Lung (tissue), 12 donors: Measurements from ENCODE around the gene DNMT3A. TPM values are rescaled to one million over a fixed set of nuclear protein-coding genes. Genes with fewer than 3 reads are reported as not detected.

Experiments used
- ATAC-seq: fragments of 200-7000 bp; cut with Tn5 transposase; one replicate; pipeline ENCODE4 v1.9.1; 2020; ENCODE audit warnings: moderate number of reproducible peaks; ENCODE audit not compliant: insufficient read depth, low FRiP score
- DNase-seq, 3 donors: peaks; one replicate each; pipeline ENCODE4 v3.0.0-alpha.2; 2013 to 2017
- H3K27ac ChIP-seq, 2 donors: one replicate each; pipeline ENCODE4 v1.5.1; 2013; ENCODE audit warnings: mild to moderate bottlenecking in 2 of 2, moderate library complexity in 2 of 2, control low read depth in 1 of 2, inconsistent platforms in 1 of 2, low read depth in 1 of 2, low read length in 1 of 2
- H3K27me3 ChIP-seq, 3 donors: one replicate each; pipeline ENCODE4 v1.5.1; 2013; ENCODE audit warnings: low read length in 2 of 3; ENCODE audit not compliant: control insufficient read depth in 3 of 3, insufficient read depth in 3 of 3
- H3K36me3 ChIP-seq, 4 donors: one replicate each; pipeline ENCODE4 v1.5.1; 2013; ENCODE audit warnings: low read length in 4 of 4, mild to moderate bottlenecking in 1 of 4, moderate library complexity in 1 of 4; ENCODE audit not compliant: control insufficient read depth in 4 of 4, insufficient read depth in 4 of 4
- H3K4me1 ChIP-seq, 5 donors: one replicate each; pipeline ENCODE4 v1.5.1; 2013; ENCODE audit warnings: low read length in 5 of 5, mild to moderate bottlenecking in 2 of 5, moderate library complexity in 1 of 5; ENCODE audit not compliant: control insufficient read depth in 5 of 5, insufficient read depth in 5 of 5
- H3K4me3 ChIP-seq: one replicate; pipeline ENCODE4 v1.5.1; 2013; ENCODE audit warnings: mild to moderate bottlenecking, control low read depth, moderate library complexity
- H3K9ac ChIP-seq, 2 donors: one replicate each; pipeline ENCODE4 v1.5.1; 2013; ENCODE audit warnings: low read length in 2 of 2, control low read depth in 1 of 2; ENCODE audit not compliant: insufficient read depth in 1 of 2
- H3K9me3 ChIP-seq, 4 donors: one replicate each; pipeline ENCODE4 v1.5.1; 2013; ENCODE audit warnings: low read length in 3 of 4, mild to moderate bottlenecking in 1 of 4, moderate library complexity in 1 of 4; ENCODE audit not compliant: control insufficient read depth in 4 of 4, insufficient read depth in 3 of 4
- CTCF ChIP-seq: IDR thresholded peaks from 2 replicates; pipeline ENCODE4 v1.5.1; 2012; ENCODE audit warnings: mild to moderate bottlenecking; ENCODE audit errors: control extremely low read depth, extremely low read depth
- WGBS, 2 donors: extraction: QIAGEN DNeasy Blood & Tissue Kit; methylation state at CpG; one replicate each; pipeline ENCODE4 v1.1.7; 2013; 5-methylcytosine and 5-hydroxymethylcytosine counted together
- polyA plus RNA-seq, 2 donors: library from polyadenylated mRNA; stranded (reverse); fragments of 200-250 nt; gene quantifications; one replicate each; pipeline ENCODE4 v1.2.1, GENCODE V29; 2013
- total RNA-seq, 2 donors: library from RNA; depleted of rRNA in 1 of 2; stranded (reverse); fragments of >200 nt in 1 of 2; gene quantifications; one replicate each; pipeline ENCODE4 v1.2.1, GENCODE V29; 2014 to 2021
- donor health status: control.
- donor health status: control.
- donor health status: Bipolar disorder and iron deficiency.
- donor health status: healthy.
- donor health status: DM: yes; HTN: yes; CAD: no.

Gene DNMT3A
- total and polyA plus RNA-seq, 4 donors: 9.2 to 61.0 (median 26.9) TPM

- Histone ChIP-seq H3K4me3 (peak overlapping the region; percentile 66), H3K4me1 (peaks cover 0 to 23% (median 15%) of the 10 kb centered on the region in 5 donors), H3K27ac (peak overlapping the region; percentile 66 to 88), H3K9ac (no peak overlapping the region), H3K9me3 (no peaks in the 10 kb centered on the region), H3K36me3 (peaks cover 0 to 3% (median 0%) of the 10 kb centered on the region in 4 donors), H3K27me3 (no peaks in the 10 kb centered on the region)
- DNase-seq (peak; percentile 83 to 91 (median 90)), ATAC-seq (peak; percentile 83)
- peak; percentile 90 for TF ChIP-seq CTCF
- 18 to 24% methylated on average over 38 to 45 of the region's 45 CpGs for WGBS, 2 donors
Measured at GRCh38 chr2:25342372-25343186, 854 bp upstream of the DNMT3A start.

DNA sequence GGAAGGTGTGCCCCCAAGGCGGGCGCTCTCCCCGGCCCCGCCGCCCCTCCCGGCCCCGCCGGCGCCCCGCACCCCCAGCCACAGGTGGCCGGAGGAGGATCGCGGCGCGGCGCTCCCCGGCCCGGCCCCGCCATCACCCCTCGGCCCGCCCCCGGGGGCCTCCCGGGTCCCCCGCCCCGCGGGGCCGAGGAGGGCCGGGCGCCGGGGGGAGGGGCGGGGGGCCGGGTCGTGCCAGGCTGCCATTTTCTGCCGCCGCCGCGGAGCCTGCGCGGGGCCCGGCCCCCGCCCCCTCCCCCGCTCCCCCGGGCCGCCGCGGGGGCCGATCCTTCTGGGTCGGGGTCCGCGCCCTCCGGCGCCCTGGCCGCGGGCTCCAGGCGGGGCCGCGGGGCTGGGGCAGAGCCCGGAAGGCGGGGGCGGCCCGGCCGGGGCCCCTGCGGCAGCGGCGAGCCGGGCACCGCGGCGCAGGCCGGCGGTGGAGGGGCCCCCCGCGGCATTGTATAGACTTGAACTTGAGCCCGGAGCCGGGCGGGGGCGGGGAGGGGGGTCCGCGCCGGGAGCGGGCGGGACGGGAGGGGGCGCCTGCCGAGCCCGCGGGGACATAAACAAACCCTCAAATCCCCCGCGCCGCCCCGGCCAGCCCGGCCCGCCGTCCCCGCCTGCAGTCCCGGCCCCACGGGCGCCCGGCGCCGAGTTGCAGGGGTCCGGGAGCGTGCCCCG lies 556 bp downstream of the DNMT3A start:
- Histone ChIP-seq H3K9ac (no peak overlapping the region), H3K4me1 (peaks cover 0 to 25% (median 19%) of the 10 kb centered on the region in 5 donors), H3K9me3 (no peaks in the 10 kb centered on the region), H3K4me3 (peak overlapping the region; percentile 66), H3K36me3 (peaks cover 0 to 3% (median 0%) of the 10 kb centered on the region in 4 donors), H3K27ac (peak overlapping the region in 1 of 2 donors; percentile 76), H3K27me3 (no peaks in the 10 kb centered on the region)
- ATAC-seq (no peak), DNase-seq (peak; percentile 51 to 68 (median 67))
- 1% methylated on average over 30 to 104 of the region's 104 CpGs for WGBS, 2 donors
- TF ChIP-seq CTCF: no peak

DNA sequence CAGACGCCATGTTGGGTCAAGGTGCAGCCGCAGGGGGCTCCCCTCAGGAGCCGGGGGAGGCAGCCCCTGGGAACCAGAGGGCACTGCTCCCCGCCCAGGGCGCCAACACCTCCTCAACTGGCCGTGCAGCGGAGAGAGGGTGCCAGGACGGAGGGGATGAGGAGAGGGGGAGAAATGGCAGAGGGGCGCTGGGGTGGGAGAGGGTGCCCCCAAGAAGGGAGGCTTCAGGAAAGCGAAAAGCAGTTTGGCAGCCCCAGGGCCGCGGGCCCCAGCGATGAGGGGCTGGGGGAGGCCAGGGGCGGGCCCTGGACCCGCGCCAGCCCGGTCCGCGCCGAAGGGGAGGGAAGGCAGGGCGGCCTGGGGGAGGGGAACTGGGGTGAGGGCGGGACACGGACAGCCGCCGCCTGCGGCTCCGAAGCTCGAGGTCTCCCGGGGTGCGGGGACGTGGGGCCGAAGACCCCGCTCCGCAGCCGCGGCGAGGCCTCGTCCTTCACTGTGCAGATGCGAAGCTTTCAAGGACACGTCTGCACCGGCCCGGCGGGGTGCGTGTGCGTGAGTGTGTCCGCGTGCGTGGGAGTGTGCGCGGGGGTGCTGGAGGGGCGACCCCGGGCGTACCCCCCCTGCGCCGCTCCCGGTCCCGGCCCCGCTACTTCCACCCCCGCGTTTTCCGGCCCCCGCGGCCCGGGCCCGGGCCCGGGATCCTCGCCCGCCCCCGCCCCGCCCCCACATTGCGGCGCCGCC lies 1.4 kb downstream of the DNMT3A start:
- peak overlapping the region; percentile 49 for H3K4me3 ChIP-seq
- no peak for ATAC-seq

More for the DNA sequence above, 1.4 kb downstream of the DNMT3A start:
- Histone ChIP-seq H3K9ac (no peak overlapping the region), H3K9me3 (no peaks in the 10 kb centered on the region), H3K36me3 (peaks cover 0 to 3% (median 0%) of the 10 kb centered on the region in 4 donors), H3K4me1 (peaks cover 0 to 25% (median 19%) of the 10 kb centered on the region in 5 donors), H3K27ac (peak overlapping the region; percentile 26 to 71), H3K27me3 (no peaks in the 10 kb centered on the region)
- 6 to 13% methylated on average over 40 to 73 of the region's 73 CpGs for WGBS, 2 donors
- peak; percentile 71 to 85 (median 72) for DNase-seq
- no peak for TF ChIP-seq CTCF
